Duodenal mucosa (tissue), 2 donors: ENCODE measurements around the gene LMAN1L.
"Not testable (repeated sequence)": the region's sequence is repeated elsewhere in the genome, so short reads cannot be mapped to it uniquely, and the experiment has no call there.

Experiments used
- H3K27ac ChIP-seq: one replicate; pipeline ENCODE4 v1.7.0; 2013; ENCODE audit warnings: low read depth, low read length
- H3K27me3 ChIP-seq, 2 donors: one replicate each; pipeline ENCODE4 v1.7.0; 2013; ENCODE audit warnings: low read length in 2 of 2, control low read depth in 1 of 2; ENCODE audit not compliant: insufficient read depth in 2 of 2, control insufficient read depth in 1 of 2
- H3K36me3 ChIP-seq, 2 donors: one replicate each; pipeline ENCODE4 v1.7.0; 2013; ENCODE audit warnings: low read length in 2 of 2, control low read depth in 1 of 2; ENCODE audit not compliant: insufficient read depth in 2 of 2, control insufficient read depth in 1 of 2
- H3K4me1 ChIP-seq, 2 donors: one replicate each; pipeline ENCODE4 v1.7.0; 2013; ENCODE audit warnings: low read length in 2 of 2, control low read depth in 1 of 2; ENCODE audit not compliant: insufficient read depth in 2 of 2, control insufficient read depth in 1 of 2
- H3K4me3 ChIP-seq, 2 donors: one replicate each; pipeline ENCODE4 v1.7.0; 2013; ENCODE audit warnings: low read length in 2 of 2, low read depth in 1 of 2
- H3K9ac ChIP-seq, 2 donors: one replicate each; pipeline ENCODE4 v1.7.0; 2013; ENCODE audit warnings: low read length in 2 of 2, low read depth in 1 of 2
- H3K9me3 ChIP-seq, 2 donors: one replicate each; pipeline ENCODE4 v1.7.0; 2013; ENCODE audit warnings: low read length in 2 of 2, control low read depth in 1 of 2; ENCODE audit not compliant: control insufficient read depth in 1 of 2

LMAN1L gene

GRCh38 chr15:74782259-74783071 lies 30.2 kb upstream of the LMAN1L start:
- Histone ChIP-seq H3K27me3 (no peaks in the 10 kb centered on the region), H3K27ac (peak overlapping the region; percentile 34), H3K9ac (peak overlapping the region; percentile 76 to 84), H3K9me3 (no peaks in the 10 kb centered on the region), H3K4me1 (peaks cover 70 to 82% of the 10 kb centered on the region in 2 donors), H3K4me3 (peak overlapping the region; percentile 84 to 91), H3K36me3 (peaks cover 4 to 10% of the 10 kb centered on the region in 2 donors)

GRCh38 chr15:74783072-74783807 lies 29.4 kb upstream of the LMAN1L start:
- H3K36me3 ChIP-seq: peaks cover 4 to 10% of the 10 kb centered on the region in 2 donors
- H3K4me1 ChIP-seq: peaks cover 70 to 82% of the 10 kb centered on the region in 2 donors
- no peaks in the 10 kb centered on the region for H3K27me3 ChIP-seq
- H3K4me3 ChIP-seq: peak overlapping the region; percentile 84 to 91
- no peaks in the 10 kb centered on the region for H3K9me3 ChIP-seq
- H3K27ac ChIP-seq: peak overlapping the region; percentile 34
- peak overlapping the region; percentile 76 to 84 for H3K9ac ChIP-seq

- no peaks in the 10 kb centered on the region for H3K27me3 ChIP-seq
- H3K9me3 ChIP-seq: no peaks in the 10 kb centered on the region
- H3K9ac ChIP-seq: peak overlapping the region; percentile 76 to 84
- H3K4me1 ChIP-seq: peaks cover 72 to 82% of the 10 kb centered on the region in 2 donors
- peak overlapping the region; percentile 27 for H3K27ac ChIP-seq
- peaks cover 4 to 10% of the 10 kb centered on the region in 2 donors for H3K36me3 ChIP-seq
- H3K4me3 ChIP-seq: peak overlapping the region; percentile 84 to 91
These were observed 28.8 kb upstream of the LMAN1L start for GRCh38 chr15:74783808-74784175.

GRCh38 chr15:74784426-74785193 lies 28.0 kb upstream of the LMAN1L start:
- H3K9ac ChIP-seq: peak overlapping the region; percentile 56 to 76
- H3K27ac ChIP-seq: peak overlapping the region; percentile 28
- peaks cover 80 to 87% of the 10 kb centered on the region in 2 donors for H3K4me1 ChIP-seq
- H3K27me3 ChIP-seq: no peaks in the 10 kb centered on the region
- peak overlapping the region; percentile 60 to 91 for H3K4me3 ChIP-seq
- H3K9me3 ChIP-seq: no peaks in the 10 kb centered on the region
- peaks cover 4 to 10% of the 10 kb centered on the region in 2 donors for H3K36me3 ChIP-seq

- peak overlapping the region; percentile 60 to 91 for H3K4me3 ChIP-seq
- H3K27ac ChIP-seq: peak overlapping the region; percentile 28
- H3K9me3 ChIP-seq: no peaks in the 10 kb centered on the region
- H3K27me3 ChIP-seq: no peaks in the 10 kb centered on the region
- peaks cover 4 to 10% of the 10 kb centered on the region in 2 donors for H3K36me3 ChIP-seq
- peak overlapping the region; percentile 56 to 76 for H3K9ac ChIP-seq
- peaks cover 83 to 90% of the 10 kb centered on the region in 2 donors for H3K4me1 ChIP-seq
These were observed 27.2 kb upstream of the LMAN1L start for GRCh38 chr15:74785194-74786032.

GRCh38 chr15:74786081-74786480 lies 26.6 kb upstream of the LMAN1L start:
- not testable (repeated sequence) for H3K27ac ChIP-seq, H3K27me3 ChIP-seq, H3K9me3 ChIP-seq, H3K36me3 ChIP-seq
- peak overlapping the region in 1 of 2 donors; percentile 67 for H3K4me3 ChIP-seq
- H3K9ac ChIP-seq: peak overlapping the region; percentile 50 to 52
- H3K4me1 ChIP-seq: peaks cover 83 to 90% of the 10 kb centered on the region in 2 donors

GRCh38 chr15:74786551-74787165 lies 26.0 kb upstream of the LMAN1L start:
- no peaks in the 10 kb centered on the region for H3K27me3 ChIP-seq
- H3K36me3 ChIP-seq: peaks cover 4 to 10% of the 10 kb centered on the region in 2 donors
- peak overlapping the region; percentile 58 to 67 for H3K4me3 ChIP-seq
- H3K9me3 ChIP-seq: no peaks in the 10 kb centered on the region
- peak overlapping the region; percentile 50 to 52 for H3K9ac ChIP-seq
- H3K27ac ChIP-seq: peak overlapping the region; percentile 55
- peaks cover 83 to 90% of the 10 kb centered on the region in 2 donors for H3K4me1 ChIP-seq

- Histone ChIP-seq H3K27ac (peak overlapping the region; percentile 55), H3K9ac (peak overlapping the region; percentile 52 to 71), H3K4me3 (peak overlapping the region; percentile 58 to 67), H3K27me3 (no peaks in the 10 kb centered on the region), H3K4me1 (peaks cover 91 to 97% of the 10 kb centered on the region in 2 donors), H3K36me3 (peaks cover 4 to 13% of the 10 kb centered on the region in 2 donors), H3K9me3 (no peaks in the 10 kb centered on the region)
These were observed 25.2 kb upstream of the LMAN1L start for GRCh38 chr15:74787251-74788041.
